Mesothelial cell of epicardium (in vitro differentiated cells): ENCODE results near the gene AMZ1. TPM values are rescaled to one million over a fixed set of nuclear protein-coding genes. Genes with fewer than 3 reads are reported as not detected.

Experiments
- DNase-seq, 2 experiments: peaks; one replicate each; pipeline ENCODE4 v3.0.0; 2021; ENCODE audit warnings: low spot score in 2 of 2; ENCODE audit not compliant: unreplicated experiment in 2 of 2
- H3K27ac Mint-ChIP-seq: 2 replicates; pipeline ENCODE4 v1.8.0; 2021; ENCODE audit warnings: mixed read lengths
- H3K27me3 Mint-ChIP-seq: 2 replicates; pipeline ENCODE4 v1.8.0; 2021; ENCODE audit warnings: low read depth, mixed read lengths
- H3K36me3 Mint-ChIP-seq: 2 replicates; pipeline ENCODE4 v1.8.0; 2021; ENCODE audit warnings: mixed read lengths
- H3K4me1 Mint-ChIP-seq: 2 replicates; pipeline ENCODE4 v1.8.0; 2021; ENCODE audit warnings: mixed read lengths
- H3K4me3 Mint-ChIP-seq: 2 replicates; pipeline ENCODE4 v1.8.0; 2021; ENCODE audit warnings: mild to moderate bottlenecking, moderate library complexity, mixed read lengths
- H3K9me3 Mint-ChIP-seq: 2 replicates; pipeline ENCODE4 v1.8.0; 2021; ENCODE audit warnings: mixed read lengths
- CTCF ChIP-seq: fragments of 200-600 bp; sonication (generic); IDR thresholded peaks from one replicate; pipeline ENCODE4 v1.5.0; 2021; ENCODE audit warnings: antibody characterized with exemption; ENCODE audit not compliant: unreplicated experiment
- total RNA-seq: library from RNA; stranded (reverse); gene quantifications from 3 replicates; pipeline ENCODE4 v1.2.1, GENCODE V29; 2021

The AMZ1 gene
- total RNA-seq, 1 donor from 2014 or later: 0.13 TPM

- Mint-ChIP-seq H3K36me3 (peaks cover 35% of the 10 kb centered on the region), H3K4me1 (peaks cover 56% of the 10 kb centered on the region), H3K9me3 (peaks cover 11% of the 10 kb centered on the region), H3K4me3 (no peak overlapping the region), H3K27ac (peak overlapping the region; percentile 95), H3K27me3 (no peaks in the 10 kb centered on the region)
- no peak for DNase-seq
- TF ChIP-seq CTCF: no peak
Measured at GRCh38 chr7:2758673-2759616, 70.9 kb downstream of the AMZ1 start.

- TF ChIP-seq CTCF: no peak
- no peaks in the 10 kb centered on the region for H3K27me3 Mint-ChIP-seq
- peaks cover 30% of the 10 kb centered on the region for H3K36me3 Mint-ChIP-seq
- no peak overlapping the region for H3K4me3 Mint-ChIP-seq
- H3K4me1 Mint-ChIP-seq: peaks cover 56% of the 10 kb centered on the region
- DNase-seq: no peak
- H3K9me3 Mint-ChIP-seq: peaks cover 11% of the 10 kb centered on the region
- peak overlapping the region; percentile 62 for H3K27ac Mint-ChIP-seq
Measured at GRCh38 chr7:2759736-2760097, 71.7 kb downstream of the AMZ1 start.

GRCh38 chr7:2760098-2760889 lies 72.3 kb downstream of the AMZ1 start:
- H3K36me3 Mint-ChIP-seq: peaks cover 26% of the 10 kb centered on the region
- peak; percentile 38 for TF ChIP-seq CTCF
- H3K27me3 Mint-ChIP-seq: no peaks in the 10 kb centered on the region
- peaks cover 56% of the 10 kb centered on the region for H3K4me1 Mint-ChIP-seq
- no peak overlapping the region for H3K4me3 Mint-ChIP-seq
- DNase-seq: no peak
- H3K27ac Mint-ChIP-seq: peak overlapping the region; percentile 62
- peaks cover 7% of the 10 kb centered on the region for H3K9me3 Mint-ChIP-seq

GRCh38 chr7:2761131-2761624 lies 73.2 kb downstream of the AMZ1 start:
- Mint-ChIP-seq H3K9me3 (no peaks in the 10 kb centered on the region), H3K36me3 (peaks cover 21% of the 10 kb centered on the region), H3K27ac (no peak overlapping the region), H3K27me3 (no peaks in the 10 kb centered on the region), H3K4me3 (no peak overlapping the region), H3K4me1 (peaks cover 56% of the 10 kb centered on the region)
- DNase-seq: no peak
- TF ChIP-seq CTCF: no peak

GRCh38 chr7:2761801-2762497 lies 73.9 kb downstream of the AMZ1 start:
- Mint-ChIP-seq H3K4me1 (peaks cover 55% of the 10 kb centered on the region), H3K27ac (peak overlapping the region; percentile 45), H3K27me3 (no peaks in the 10 kb centered on the region), H3K9me3 (no peaks in the 10 kb centered on the region), H3K36me3 (peaks cover 18% of the 10 kb centered on the region), H3K4me3 (no peak overlapping the region)
- TF ChIP-seq CTCF: no peak
- no peak for DNase-seq
